Upper lobe of left lung (tissue), 6 donors: ENCODE data around the gene EIF2S3. TPM values are rescaled to one million over a fixed set of nuclear protein-coding genes. Genes with fewer than 3 reads are reported as not detected.

Experiments
- ATAC-seq, 2 donors: fragments of 200-7000 bp; cut with Tn5 transposase; one replicate each; pipeline ENCODE4 v1.9.1; 2022; ENCODE audit warnings: mild to moderate bottlenecking in 2 of 2, moderate library complexity in 2 of 2; ENCODE audit not compliant: low FRiP score in 2 of 2
- DNase-seq, 2 donors: peaks; one replicate each; pipeline ENCODE4 v3.0.0-alpha.2; 2019 to 2020
- H3K27ac ChIP-seq, 4 donors: fragments of 200-600 bp; sonication (generic); one replicate each; pipeline ENCODE4 v1.5.1; 2016 to 2019
- H3K27me3 ChIP-seq, 4 donors: fragments of 200-600 bp; sonication (generic); one replicate each; pipeline ENCODE4 v1.5.1; 2017 to 2019
- H3K36me3 ChIP-seq, 4 donors: fragments of 200-600 bp; sonication (generic); one replicate each; pipeline ENCODE4 v1.5.1; 2016 to 2019
- H3K4me1 ChIP-seq, 4 donors: fragments of 200-600 bp; sonication (generic); one replicate each; pipeline ENCODE4 v1.5.1; 2018 to 2019
- H3K4me3 ChIP-seq, 4 donors: fragments of 200-600 bp; sonication (generic); one replicate each; pipeline ENCODE4 v1.5.1; 2017 to 2019; ENCODE audit warnings: mild to moderate bottlenecking in 2 of 4, moderate library complexity in 1 of 4
- H3K9me3 ChIP-seq, 4 donors: fragments of 200-600 bp; sonication (generic); one replicate each; pipeline ENCODE4 v1.5.1; 2018 to 2019
- EP300 ChIP-seq, 4 donors: sonication (generic); formaldehyde crosslinking; IDR thresholded peaks; one replicate each; pipeline ENCODE4 v1.5.1; 2017; ENCODE audit warnings: antibody characterized with exemption in 4 of 4, control low read depth in 2 of 4
- POLR2A ChIP-seq, 4 donors: fragments of 450-650 bp; IDR thresholded peaks; one replicate each; pipeline ENCODE4 v1.5.1; 2016 to 2017; ENCODE audit warnings: antibody characterized with exemption in 4 of 4, mild to moderate bottlenecking in 2 of 4
- POLR2AphosphoS5 ChIP-seq, 2 donors: sonication (generic); formaldehyde crosslinking; IDR thresholded peaks; one replicate each; pipeline ENCODE4 v1.5.1; 2017; ENCODE audit warnings: antibody characterized with exemption in 2 of 2
- WGBS, 2 donors: methylation state at CpG; one replicate each; pipeline ENCODE4 v1.1.5; 2017 to 2018; 5-methylcytosine and 5-hydroxymethylcytosine counted together
- total RNA-seq, 6 donors: library from RNA; depleted of rRNA in 4 of 6; stranded (reverse); fragments of >200 nt in 4 of 6; gene quantifications; one replicate each; pipeline versions ENCODE4 v1.1.0 to v1.2.1, GENCODE V29; 2016 to 2021
- TF ChIP-seq, protein P1 (sequence below), 6 experiments: fragments of 450-650 bp in 4 of 6; fragments of 200-600 bp in 2 of 6; sonication (generic) in 2 of 6; IDR thresholded peaks; one replicate each; pipeline ENCODE4 v1.5.1; 2016 to 2019; ENCODE audit warnings: antibody characterized with exemption in 6 of 6
- donor health status: DM: no; HTN: no; CAD: no; lungs with moderate emphysema.
- donor health status: DM: no; HTN: yes; CAD: no; lungs with severe emphysema.

EIF2S3 gene
- total RNA-seq, 6 donors from 2014 or later, result 65.0 to 161 (median 104) TPM

DNA sequence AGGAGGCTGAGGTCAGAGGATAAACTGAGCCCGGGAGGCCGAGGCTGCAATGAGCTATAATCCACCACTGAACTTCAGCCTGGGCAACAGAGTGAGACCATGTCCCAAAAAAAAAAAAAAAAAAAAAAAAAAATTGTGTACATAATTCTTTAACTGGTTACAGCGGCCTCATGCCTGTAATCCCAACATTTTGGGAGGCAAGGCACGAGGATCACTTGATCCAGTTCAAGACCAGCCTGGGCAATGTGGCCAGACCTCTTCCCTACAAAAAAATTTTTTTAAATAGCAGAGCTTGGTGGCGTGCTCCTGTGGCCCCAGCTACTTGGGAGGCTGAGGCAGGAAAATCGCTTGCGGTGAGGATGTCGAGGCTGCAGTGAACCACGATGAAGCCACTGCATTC, 37.1 kb upstream of the EIF2S3 start:
- ATAC-seq (no peak), DNase-seq (no peak)
- WGBS, 2 donors, result 92 to 100% methylated on average over 7 to 9 of the region's 9 CpGs

DNA sequence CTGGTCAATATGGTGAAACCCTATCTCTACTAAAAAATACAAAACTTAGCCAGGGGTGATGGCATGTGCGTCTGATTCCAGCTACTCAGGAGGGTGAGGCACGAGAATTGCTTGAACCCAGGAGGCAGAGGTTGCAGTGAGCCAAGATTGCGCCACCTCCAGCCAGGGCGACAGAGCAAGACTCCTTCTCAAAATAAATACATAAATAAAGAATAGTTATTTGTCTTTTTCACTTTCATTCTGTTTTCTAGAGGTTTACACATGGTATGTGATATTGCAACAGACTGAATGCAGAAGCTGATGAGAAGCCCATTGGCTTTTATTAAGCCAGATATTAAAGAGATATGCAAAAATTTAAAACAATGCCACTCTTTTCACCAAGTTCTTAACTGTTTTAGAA, 35.9 kb upstream of the EIF2S3 start:
- DNase-seq (no peak), ATAC-seq (no peak)
- TF ChIP-seq POLR2A (IDR thresholded peaks at IDR 0.05), result no peak
- TF ChIP-seq, protein P1, sequence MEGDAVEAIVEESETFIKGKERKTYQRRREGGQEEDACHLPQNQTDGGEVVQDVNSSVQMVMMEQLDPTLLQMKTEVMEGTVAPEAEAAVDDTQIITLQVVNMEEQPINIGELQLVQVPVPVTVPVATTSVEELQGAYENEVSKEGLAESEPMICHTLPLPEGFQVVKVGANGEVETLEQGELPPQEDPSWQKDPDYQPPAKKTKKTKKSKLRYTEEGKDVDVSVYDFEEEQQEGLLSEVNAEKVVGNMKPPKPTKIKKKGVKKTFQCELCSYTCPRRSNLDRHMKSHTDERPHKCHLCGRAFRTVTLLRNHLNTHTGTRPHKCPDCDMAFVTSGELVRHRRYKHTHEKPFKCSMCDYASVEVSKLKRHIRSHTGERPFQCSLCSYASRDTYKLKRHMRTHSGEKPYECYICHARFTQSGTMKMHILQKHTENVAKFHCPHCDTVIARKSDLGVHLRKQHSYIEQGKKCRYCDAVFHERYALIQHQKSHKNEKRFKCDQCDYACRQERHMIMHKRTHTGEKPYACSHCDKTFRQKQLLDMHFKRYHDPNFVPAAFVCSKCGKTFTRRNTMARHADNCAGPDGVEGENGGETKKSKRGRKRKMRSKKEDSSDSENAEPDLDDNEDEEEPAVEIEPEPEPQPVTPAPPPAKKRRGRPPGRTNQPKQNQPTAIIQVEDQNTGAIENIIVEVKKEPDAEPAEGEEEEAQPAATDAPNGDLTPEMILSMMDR (IDR thresholded peaks at IDR 0.05), result no peak
- no peak for TF ChIP-seq POLR2AphosphoS5 (IDR thresholded peaks at IDR 0.05)
- no peak for TF ChIP-seq EP300 (IDR thresholded peaks at IDR 0.05)
- no peaks in the 10 kb centered on the region for H3K36me3 ChIP-seq
- no peaks in the 10 kb centered on the region for H3K9me3 ChIP-seq
- 46 to 52% methylated on average over 2 to 4 of the region's 4 CpGs for WGBS, 2 donors
- H3K27ac ChIP-seq, result no peak overlapping the region
- no peaks in the 10 kb centered on the region for H3K27me3 ChIP-seq
- peaks cover 0 to 4% (median 0%) of the 10 kb centered on the region in 4 donors for H3K4me1 ChIP-seq
- no peak overlapping the region for H3K4me3 ChIP-seq

More for the DNA sequence above, 37.1 kb upstream of the EIF2S3 start:
- no peak overlapping the region for H3K27ac ChIP-seq
- H3K4me3 ChIP-seq, result no peak overlapping the region
- TF ChIP-seq POLR2AphosphoS5 (IDR thresholded peaks at IDR 0.05) (no peak), EP300 (IDR thresholded peaks at IDR 0.05) (no peak), POLR2A (IDR thresholded peaks at IDR 0.05) (no peak)
- TF ChIP-seq, protein P1 (IDR thresholded peaks at IDR 0.05), result no peak
- no peaks in the 10 kb centered on the region for H3K4me1 ChIP-seq
- no peaks in the 10 kb centered on the region for H3K9me3 ChIP-seq
- H3K27me3 ChIP-seq, result no peaks in the 10 kb centered on the region
- H3K36me3 ChIP-seq, result no peaks in the 10 kb centered on the region

DNA sequence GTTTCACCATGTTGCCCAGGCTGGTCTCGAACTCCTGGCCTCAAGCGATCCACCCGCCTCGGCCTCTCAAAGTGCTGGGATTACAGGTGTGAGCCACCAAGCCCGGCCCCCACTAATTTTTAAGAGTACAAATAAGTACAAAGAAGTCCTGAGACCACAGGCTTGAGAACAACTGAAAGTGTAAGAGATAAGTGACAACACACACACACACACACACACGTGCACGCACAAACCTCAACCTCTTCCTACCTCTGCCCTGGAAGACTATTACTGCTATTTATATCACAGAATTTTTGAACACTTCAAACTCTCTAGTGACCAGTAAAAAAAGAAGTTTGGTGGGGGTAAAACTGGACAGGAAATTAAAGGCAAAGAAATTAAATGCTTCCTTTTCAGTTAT, 35.3 kb upstream of the EIF2S3 start:
- WGBS, 2 donors, result 79 to 86% methylated on average over 7 of the region's 7 CpGs

DNA sequence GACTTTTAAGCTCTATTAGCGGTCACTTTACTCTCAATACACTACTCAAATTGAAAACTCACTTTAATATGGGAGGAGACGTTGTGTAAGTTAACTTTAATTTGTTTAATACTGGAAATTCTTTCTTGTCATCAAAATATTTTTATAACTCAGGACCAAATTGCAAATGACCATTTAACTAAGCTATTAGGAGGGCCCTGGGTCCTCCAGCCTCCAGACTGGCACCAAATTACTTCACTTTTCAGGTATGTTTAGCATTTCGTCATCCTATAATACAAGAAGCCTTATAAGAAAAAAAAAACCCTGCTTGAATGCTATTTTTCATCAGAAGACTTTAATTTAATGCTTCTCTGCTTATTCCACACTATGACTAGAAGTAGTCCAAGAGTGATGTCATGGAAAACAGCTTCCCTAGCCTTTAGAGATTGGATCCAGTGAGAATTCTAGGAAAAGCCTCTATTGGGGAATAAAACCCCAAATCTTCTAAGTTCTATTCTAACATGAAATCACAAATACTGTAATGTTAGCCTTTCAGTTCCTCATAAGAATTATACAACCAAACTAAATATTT, 34.4 kb upstream of the EIF2S3 start:
- TF ChIP-seq EP300 (IDR thresholded peaks at IDR 0.05), result no peak
- no peak for TF ChIP-seq POLR2A (IDR thresholded peaks at IDR 0.05)
- TF ChIP-seq POLR2AphosphoS5 (IDR thresholded peaks at IDR 0.05), result no peak
- TF ChIP-seq, protein P1 (IDR thresholded peaks at IDR 0.05), result no peak
- H3K4me3 ChIP-seq, result no peak overlapping the region
- no peaks in the 10 kb centered on the region for H3K36me3 ChIP-seq
- H3K27me3 ChIP-seq, result no peaks in the 10 kb centered on the region
- 57 to 76% methylated on average over 3 of the region's 3 CpGs for WGBS, 2 donors
- peaks cover 0 to 4% (median 0%) of the 10 kb centered on the region in 4 donors for H3K4me1 ChIP-seq
- no peak overlapping the region for H3K27ac ChIP-seq
- no peaks in the 10 kb centered on the region for H3K9me3 ChIP-seq
- DNase-seq (no peak), ATAC-seq (no peak)

More for the DNA sequence above, 35.3 kb upstream of the EIF2S3 start:
- Histone ChIP-seq H3K36me3 (no peaks in the 10 kb centered on the region), H3K9me3 (no peaks in the 10 kb centered on the region), H3K4me1 (peaks cover 0 to 4% (median 0%) of the 10 kb centered on the region in 4 donors), H3K4me3 (no peak overlapping the region), H3K27ac (no peak overlapping the region), H3K27me3 (no peaks in the 10 kb centered on the region)
- TF ChIP-seq POLR2A (IDR thresholded peaks at IDR 0.05) (no peak), POLR2AphosphoS5 (IDR thresholded peaks at IDR 0.05) (no peak), EP300 (IDR thresholded peaks at IDR 0.05) (no peak)
- TF ChIP-seq, protein P1 (IDR thresholded peaks at IDR 0.05), result no peak
- no peak for ATAC-seq
- DNase-seq, result no peak

DNA sequence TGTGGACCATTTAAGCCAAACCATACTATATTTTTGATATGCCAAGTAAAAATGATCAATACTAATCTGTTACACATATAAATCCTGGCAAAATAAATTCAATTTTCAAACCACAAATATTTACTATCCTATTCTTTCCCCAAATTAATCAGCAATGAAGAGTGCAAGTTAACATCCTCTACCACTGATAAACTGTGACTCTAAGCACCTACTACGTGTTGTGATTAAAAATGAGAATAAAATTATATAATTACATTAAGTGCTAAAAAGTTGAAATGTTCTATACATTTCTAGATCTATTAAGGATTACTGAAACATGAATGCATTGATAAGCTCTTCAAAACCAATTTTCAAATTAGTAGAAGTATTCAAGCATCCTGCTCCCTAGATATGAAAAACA, 31.2 kb upstream of the EIF2S3 start:
- TF ChIP-seq EP300 (IDR thresholded peaks at IDR 0.05), result no peak
- no peak for TF ChIP-seq POLR2AphosphoS5 (IDR thresholded peaks at IDR 0.05)
- no peak for TF ChIP-seq POLR2A (IDR thresholded peaks at IDR 0.05)
- Histone ChIP-seq H3K4me3 (peak overlapping the region in 3 of 4 donors; percentile 55 to 71 (median 68)), H3K27me3 (no peaks in the 10 kb centered on the region), H3K4me1 (peaks cover 0 to 4% (median 0%) of the 10 kb centered on the region in 4 donors), H3K9me3 (peaks cover 0 to 4% (median 0%) of the 10 kb centered on the region in 4 donors), H3K27ac (no peak overlapping the region), H3K36me3 (no peaks in the 10 kb centered on the region)
- WGBS, 2 donors, result 10 to 19% methylated on average over 1 of the region's 1 CpG
- DNase-seq (no peak), ATAC-seq (no peak)
